Measurements from ENCODE around the gene SLC2A13. TPM values are rescaled to one million over a fixed set of nuclear protein-coding genes. Genes with fewer than 3 reads are reported as not detected.

The SLC2A13 gene
- total RNA-seq, 2 donors from 2014 or later = 14.5 to 20.0 TPM

DNA sequence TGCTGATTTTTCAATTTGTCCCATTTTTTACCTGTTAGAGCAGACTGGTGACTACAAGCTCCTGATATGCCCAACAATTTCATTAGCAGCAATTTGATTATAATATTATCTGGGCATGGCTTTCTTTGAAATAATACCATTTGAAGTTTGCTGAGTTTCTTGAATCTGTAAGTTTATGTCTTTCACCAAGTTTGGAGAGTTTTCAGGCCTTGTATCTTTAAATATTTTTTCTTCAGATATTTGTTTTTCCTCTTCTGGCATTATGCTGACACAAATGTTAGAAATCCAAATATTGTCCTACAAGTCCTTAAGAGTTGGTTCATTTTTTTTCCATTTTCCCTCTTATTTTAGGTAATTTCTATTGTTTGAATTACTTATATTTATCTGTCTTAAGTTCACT is 30.4 kb downstream of the SLC2A13 start:
- DNase-seq (ENCODE audit: low spot score) (no peak), ATAC-seq (ENCODE audit: insufficient number of reproducible peaks, low FRiP score, low read depth) (no peak)
- H3K4me1 ChIP-seq (ENCODE audit: control insufficient read depth in 1 of 2, low read depth in 2 of 2) = no peaks in the 10 kb centered on the region
- no peak overlapping the region for H3K4me3 ChIP-seq
- TF ChIP-seq, protein P1, sequence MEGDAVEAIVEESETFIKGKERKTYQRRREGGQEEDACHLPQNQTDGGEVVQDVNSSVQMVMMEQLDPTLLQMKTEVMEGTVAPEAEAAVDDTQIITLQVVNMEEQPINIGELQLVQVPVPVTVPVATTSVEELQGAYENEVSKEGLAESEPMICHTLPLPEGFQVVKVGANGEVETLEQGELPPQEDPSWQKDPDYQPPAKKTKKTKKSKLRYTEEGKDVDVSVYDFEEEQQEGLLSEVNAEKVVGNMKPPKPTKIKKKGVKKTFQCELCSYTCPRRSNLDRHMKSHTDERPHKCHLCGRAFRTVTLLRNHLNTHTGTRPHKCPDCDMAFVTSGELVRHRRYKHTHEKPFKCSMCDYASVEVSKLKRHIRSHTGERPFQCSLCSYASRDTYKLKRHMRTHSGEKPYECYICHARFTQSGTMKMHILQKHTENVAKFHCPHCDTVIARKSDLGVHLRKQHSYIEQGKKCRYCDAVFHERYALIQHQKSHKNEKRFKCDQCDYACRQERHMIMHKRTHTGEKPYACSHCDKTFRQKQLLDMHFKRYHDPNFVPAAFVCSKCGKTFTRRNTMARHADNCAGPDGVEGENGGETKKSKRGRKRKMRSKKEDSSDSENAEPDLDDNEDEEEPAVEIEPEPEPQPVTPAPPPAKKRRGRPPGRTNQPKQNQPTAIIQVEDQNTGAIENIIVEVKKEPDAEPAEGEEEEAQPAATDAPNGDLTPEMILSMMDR (IDR thresholded peaks at IDR 0.05) = no peak
- no peaks in the 10 kb centered on the region for H3K9me3 ChIP-seq
- H3K36me3 ChIP-seq = no peaks in the 10 kb centered on the region
- H3K27me3 ChIP-seq (replicated peaks; ENCODE audit: insufficient read depth) = no peaks in the 10 kb centered on the region
- no peak overlapping the region for H3K27ac ChIP-seq

DNA sequence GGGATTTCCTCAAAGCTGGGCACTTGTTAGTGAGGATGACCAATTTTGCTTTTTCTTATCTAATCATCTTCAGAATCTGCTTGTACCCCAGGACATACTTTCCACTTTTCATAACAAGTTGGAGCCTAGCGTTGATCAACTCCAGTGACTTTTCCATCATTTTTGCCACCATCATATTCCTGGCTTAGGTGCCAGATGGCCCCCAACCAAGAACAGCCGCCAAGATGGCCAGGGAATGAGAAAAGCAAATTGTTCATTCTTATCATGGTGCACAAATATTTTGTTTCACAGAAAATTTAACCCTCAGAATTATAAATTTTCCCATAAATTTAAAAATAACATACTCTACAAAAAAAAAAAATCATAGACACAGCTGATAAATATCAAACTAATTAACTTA is 37.5 kb downstream of the SLC2A13 start:
- H3K27me3 ChIP-seq (replicated peaks; ENCODE audit: insufficient read depth) = no peaks in the 10 kb centered on the region
- no peak overlapping the region for H3K27ac ChIP-seq
- DNase-seq (ENCODE audit: low spot score) = no peak
- no peaks in the 10 kb centered on the region for H3K36me3 ChIP-seq
- H3K4me3 ChIP-seq = no peak overlapping the region
- no peaks in the 10 kb centered on the region for H3K9me3 ChIP-seq
- peaks cover 0 to 14% of the 10 kb centered on the region in 2 donors for H3K4me1 ChIP-seq (ENCODE audit: control insufficient read depth in 1 of 2, low read depth in 2 of 2)
- TF ChIP-seq, protein P1 (IDR thresholded peaks at IDR 0.05) = no peak
- no peak for ATAC-seq (ENCODE audit: insufficient number of reproducible peaks, low FRiP score, low read depth)

DNA sequence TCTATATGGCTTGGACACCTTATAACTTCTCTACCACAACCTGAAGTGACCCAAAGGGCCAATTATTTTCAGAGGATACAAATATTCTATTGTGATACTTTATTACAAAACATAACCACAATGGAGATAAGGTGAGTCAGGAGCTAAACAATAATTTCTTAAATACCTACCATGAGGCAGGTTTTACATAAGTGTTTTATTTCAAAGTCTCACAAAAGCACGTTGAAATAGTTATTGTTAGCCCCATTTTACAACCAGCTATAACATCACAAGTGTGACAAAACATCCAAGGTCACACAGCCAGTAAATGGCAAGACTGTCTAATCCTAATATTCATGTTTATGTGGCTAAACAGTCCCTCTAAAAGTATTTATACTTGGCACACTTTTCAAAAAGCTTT is 40.2 kb downstream of the SLC2A13 start:
- DNase-seq (ENCODE audit: low spot score) (no peak), ATAC-seq (ENCODE audit: insufficient number of reproducible peaks, low FRiP score, low read depth) (no peak)
- H3K36me3 ChIP-seq = no peaks in the 10 kb centered on the region
- no peak overlapping the region for H3K27ac ChIP-seq
- no peaks in the 10 kb centered on the region for H3K27me3 ChIP-seq (replicated peaks; ENCODE audit: insufficient read depth)
- no peaks in the 10 kb centered on the region for H3K9me3 ChIP-seq
- TF ChIP-seq, protein P1 (IDR thresholded peaks at IDR 0.05) = no peak
- no peak overlapping the region for H3K4me3 ChIP-seq
- peaks cover 0 to 14% of the 10 kb centered on the region in 2 donors for H3K4me1 ChIP-seq (ENCODE audit: control insufficient read depth in 1 of 2, low read depth in 2 of 2)

DNA sequence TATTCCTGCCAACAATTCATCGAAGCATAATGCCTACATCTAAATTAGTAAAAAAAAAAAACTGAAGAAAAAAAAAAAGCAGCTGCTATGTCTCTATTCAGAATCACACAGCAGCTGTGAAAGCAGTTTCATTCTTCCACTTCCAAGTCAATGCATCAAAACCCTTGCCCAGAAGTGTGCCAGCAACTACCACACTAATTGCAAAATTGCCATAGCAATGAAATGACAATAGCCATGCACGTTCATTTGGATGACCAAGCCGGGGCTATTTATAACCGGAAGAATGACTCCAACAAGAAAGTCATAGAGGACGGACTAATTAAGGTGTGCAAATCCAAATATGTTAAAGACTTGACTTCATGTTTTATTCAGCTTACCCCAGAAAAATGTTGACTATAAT is 42.5 kb downstream of the SLC2A13 start:
- no peak overlapping the region for H3K4me3 ChIP-seq

DNA sequence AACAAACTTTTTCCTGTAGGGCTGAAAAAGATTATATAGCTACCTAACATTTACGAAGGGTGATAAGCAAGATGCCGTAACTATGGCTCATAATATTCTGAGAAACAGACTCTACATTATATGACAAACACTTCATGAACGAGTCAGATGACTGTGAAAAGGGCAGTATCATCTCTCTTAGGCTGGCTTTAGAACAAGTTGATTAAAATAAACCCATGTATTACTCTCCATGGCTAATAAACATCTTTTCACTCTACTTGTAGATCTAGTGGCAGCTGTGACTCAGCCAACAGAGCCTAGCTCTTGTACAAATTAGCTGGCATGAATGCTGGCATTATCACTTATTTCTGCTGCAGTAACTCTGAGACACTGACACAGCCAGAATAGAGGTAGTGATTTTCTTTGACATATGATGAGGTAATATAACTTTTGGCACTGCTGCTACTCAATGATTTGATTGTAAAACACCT is 47.1 kb downstream of the SLC2A13 start:
- Histone ChIP-seq H3K4me3 (no peak overlapping the region), H3K4me1 (ENCODE audit: control insufficient read depth in 1 of 2, low read depth in 2 of 2) (peaks cover 6 to 12% of the 10 kb centered on the region in 2 donors), H3K27ac (no peak overlapping the region), H3K9me3 (no peaks in the 10 kb centered on the region), H3K36me3 (no peaks in the 10 kb centered on the region), H3K27me3 (replicated peaks; ENCODE audit: insufficient read depth) (no peaks in the 10 kb centered on the region)
- ATAC-seq (ENCODE audit: insufficient number of reproducible peaks, low FRiP score, low read depth) (no peak), DNase-seq (ENCODE audit: low spot score) (no peak)
- TF ChIP-seq, protein P1 (IDR thresholded peaks at IDR 0.05) = no peak

More for the DNA sequence above, 42.5 kb downstream of the SLC2A13 start:
- TF ChIP-seq, protein P1 (IDR thresholded peaks at IDR 0.05) = no peak
- no peak overlapping the region for H3K27ac ChIP-seq
- H3K36me3 ChIP-seq = no peaks in the 10 kb centered on the region
- no peaks in the 10 kb centered on the region for H3K9me3 ChIP-seq
- peaks cover 0 to 2% of the 10 kb centered on the region in 2 donors for H3K4me1 ChIP-seq (ENCODE audit: control insufficient read depth in 1 of 2, low read depth in 2 of 2)
- no peaks in the 10 kb centered on the region for H3K27me3 ChIP-seq (replicated peaks; ENCODE audit: insufficient read depth)
- DNase-seq (ENCODE audit: low spot score) = no peak
- ATAC-seq (ENCODE audit: insufficient number of reproducible peaks, low FRiP score, low read depth) = no peak

All from thoracic aorta (tissue), 2 donors.